Panc1 (cell line): Measurements from ENCODE around the gene VPS18. TPM values are rescaled to one million over a fixed set of nuclear protein-coding genes. Genes with fewer than 3 reads are reported as not detected.
A peak's percentile ranks its signal among the peaks of the same experiment; 100 is the strongest.

ENCODE experiments used
- ATAC-seq: fragments of 200-7000 bp; cut with Tn5 transposase; 2 replicates; pipeline ENCODE4 v1.9.1; 2020; ENCODE audit warnings: mild to moderate bottlenecking, moderate library complexity
- BruUV-seq: library from RNA; stranded (reverse); fragments of 400-500 nt; replicated peaks from 2 replicates; lab custom pipeline; 2021; lab: Mats Ljungman, UMichigan
- CTCF ChIA-PET: fragments of 300-600 bp; sonication (Branson Sonifier 250); formaldehyde crosslinking; loops from one replicate; lab custom pipeline; 2022; ENCODE audit warnings: antibody characterized with exemption; lab: Charles Lee
- POLR2A ChIA-PET: fragments of 300-600 bp; sonication (Branson Sonifier 250); formaldehyde crosslinking; loops from one replicate; lab custom pipeline; 2022; ENCODE audit warnings: antibody characterized with exemption; lab: Charles Lee
- DNase-seq: peaks from one replicate; pipeline ENCODE4 v3.0.0-alpha.2; 2010; ENCODE audit warnings: low read depth, low spot score
- H3K27ac ChIP-seq: 2 replicates; pipeline ENCODE4 v1.5.1; 2011; ENCODE audit warnings: mild to moderate bottlenecking, low read length, inconsistent platforms
- H3K27me3 ChIP-seq: fragments of 200-500 bp; sonication (Bioruptor generic); 2 replicates; pipeline ENCODE4 v1.6.0; 2014; ENCODE audit warnings: low read length, inconsistent platforms; ENCODE audit not compliant: control insufficient read depth, insufficient read depth
- H3K36me3 ChIP-seq: fragments of 200-500 bp; sonication (Bioruptor generic); 2 replicates; pipeline ENCODE4 v1.5.1; 2014; ENCODE audit warnings: inconsistent platforms, mild to moderate bottlenecking, low read length, moderate library complexity; ENCODE audit not compliant: control insufficient read depth, insufficient read depth
- H3K4me1 ChIP-seq: 2 replicates; pipeline ENCODE4 v1.5.1; 2011; ENCODE audit warnings: inconsistent platforms, mild to moderate bottlenecking, low read length, moderate library complexity; ENCODE audit not compliant: control insufficient read depth, insufficient read depth
- H3K4me3 ChIP-seq, 2 experiments: 2 replicates each; pipeline ENCODE4 v1.5.1; 2011 to 2012; ENCODE audit warnings: low read depth in 2 of 2, low read length in 2 of 2, mild to moderate bottlenecking in 2 of 2, inconsistent platforms in 1 of 2, moderate library complexity in 1 of 2
- H3K9me3 ChIP-seq: fragments of 200-500 bp; sonication (Bioruptor generic); 2 replicates; pipeline ENCODE4 v1.5.1; 2014; ENCODE audit warnings: low read depth, mild to moderate bottlenecking, inconsistent platforms, low read length, moderate library complexity; ENCODE audit not compliant: control insufficient read depth, insufficient read depth
- POLR2AphosphoS5 ChIP-seq: IDR thresholded peaks from 2 replicates; pipeline ENCODE4 v1.6.1; 2012; ENCODE audit warnings: mild to moderate bottlenecking, low read depth, low read length, moderate library complexity
- SIN3A ChIP-seq: IDR thresholded peaks from 2 replicates; pipeline ENCODE4 v1.6.1; 2012; ENCODE audit warnings: low read depth, mild to moderate bottlenecking, low read length, moderate library complexity, borderline replicate concordance; ENCODE audit not compliant: insufficient read depth
- TCF7L2 ChIP-seq: IDR thresholded peaks from 2 replicates; pipeline ENCODE4 v1.6.1; 2011; ENCODE audit warnings: mild to moderate bottlenecking, low read depth, low read length, inconsistent platforms
- in situ Hi-C: cut with HindIII; loops from 2 replicates; pipeline ENCODE4 v1.10.0; 2016; ENCODE audit warnings: low sequenced_read_pairs, low pct_unique_long_range_greater_than_20kb
- intact Hi-C: fragments of 100-400 bp; cut with micrococcal nuclease; formaldehyde crosslinking; loops from one replicate; pipeline ENCODE4 v1.10.0; 2022; ENCODE audit not compliant: unreplicated experiment
- total RNA-seq: library from RNA; stranded (reverse); gene quantifications from one replicate; pipeline ENCODE4 v1.2.1, GENCODE V29; 2021; ENCODE audit not compliant: unreplicated experiment
- TF ChIP-seq, protein P1 (sequence below), 2 experiments: IDR thresholded peaks; 2 replicates each; pipeline ENCODE4 v1.6.1; 2011 to 2012; ENCODE audit warnings: low read depth in 2 of 2, control low read depth in 1 of 2, low read length in 1 of 2, mild to moderate bottlenecking in 1 of 2, moderate library complexity in 1 of 2; ENCODE audit not compliant: insufficient read depth in 1 of 2
- TF ChIP-seq, protein P2 (sequence below): fragments of 450-650 bp; IDR thresholded peaks from 2 replicates; pipeline ENCODE4 v1.5.1; 2017; ENCODE audit warnings: mild to moderate bottlenecking

Gene VPS18
- total RNA-seq, 1 experiment from 2014 or later: 46.7 TPM

DNA sequence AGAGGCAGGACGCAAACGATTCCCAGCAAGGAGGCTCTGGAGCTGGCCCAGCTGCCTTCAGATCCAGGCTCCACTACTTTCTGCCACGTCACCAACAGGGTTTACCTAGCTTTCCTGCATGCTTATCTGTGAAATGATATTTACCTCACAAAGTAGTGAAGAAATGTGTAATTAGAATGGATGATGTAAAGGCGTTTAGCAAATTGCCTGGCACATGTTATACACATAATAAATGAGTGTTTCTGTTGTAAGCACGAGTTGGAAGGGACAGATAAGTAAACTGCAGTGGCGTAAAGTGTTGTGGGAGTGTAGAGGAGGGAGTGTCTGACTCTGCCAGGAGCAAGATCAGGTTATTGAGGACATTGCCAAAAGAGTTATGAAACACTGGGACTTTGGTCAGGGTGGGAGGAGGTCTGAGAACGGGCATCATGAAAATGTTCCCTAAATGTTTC is 55.5 kb downstream of the VPS18 start:
- in situ Hi-C loops: no loop called here
- ATAC-seq: no peak
- no peak for DNase-seq
- ChIA-PET POLR2A (interaction anchor here (0.7 kb wide), 2 partner anchors 47 to 249 kb away, joined by 3 to 9 read pairs; no protein-coding TSS in a partner anchor), CTCF (interaction anchor here (0.7 kb wide), 1 partner anchor 8 kb away, joined by 8 read pairs; no protein-coding TSS in a partner anchor)
- no peak for TF ChIP-seq POLR2AphosphoS5
- TF ChIP-seq, protein P1, sequence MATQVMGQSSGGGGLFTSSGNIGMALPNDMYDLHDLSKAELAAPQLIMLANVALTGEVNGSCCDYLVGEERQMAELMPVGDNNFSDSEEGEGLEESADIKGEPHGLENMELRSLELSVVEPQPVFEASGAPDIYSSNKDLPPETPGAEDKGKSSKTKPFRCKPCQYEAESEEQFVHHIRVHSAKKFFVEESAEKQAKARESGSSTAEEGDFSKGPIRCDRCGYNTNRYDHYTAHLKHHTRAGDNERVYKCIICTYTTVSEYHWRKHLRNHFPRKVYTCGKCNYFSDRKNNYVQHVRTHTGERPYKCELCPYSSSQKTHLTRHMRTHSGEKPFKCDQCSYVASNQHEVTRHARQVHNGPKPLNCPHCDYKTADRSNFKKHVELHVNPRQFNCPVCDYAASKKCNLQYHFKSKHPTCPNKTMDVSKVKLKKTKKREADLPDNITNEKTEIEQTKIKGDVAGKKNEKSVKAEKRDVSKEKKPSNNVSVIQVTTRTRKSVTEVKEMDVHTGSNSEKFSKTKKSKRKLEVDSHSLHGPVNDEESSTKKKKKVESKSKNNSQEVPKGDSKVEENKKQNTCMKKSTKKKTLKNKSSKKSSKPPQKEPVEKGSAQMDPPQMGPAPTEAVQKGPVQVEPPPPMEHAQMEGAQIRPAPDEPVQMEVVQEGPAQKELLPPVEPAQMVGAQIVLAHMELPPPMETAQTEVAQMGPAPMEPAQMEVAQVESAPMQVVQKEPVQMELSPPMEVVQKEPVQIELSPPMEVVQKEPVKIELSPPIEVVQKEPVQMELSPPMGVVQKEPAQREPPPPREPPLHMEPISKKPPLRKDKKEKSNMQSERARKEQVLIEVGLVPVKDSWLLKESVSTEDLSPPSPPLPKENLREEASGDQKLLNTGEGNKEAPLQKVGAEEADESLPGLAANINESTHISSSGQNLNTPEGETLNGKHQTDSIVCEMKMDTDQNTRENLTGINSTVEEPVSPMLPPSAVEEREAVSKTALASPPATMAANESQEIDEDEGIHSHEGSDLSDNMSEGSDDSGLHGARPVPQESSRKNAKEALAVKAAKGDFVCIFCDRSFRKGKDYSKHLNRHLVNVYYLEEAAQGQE (IDR thresholded peaks at IDR 0.05; ENCODE audit: insufficient read depth in 1 of 2, low read depth in 2 of 2, low read length in 1 of 2): no peak
- Histone ChIP-seq H3K27me3 (no peaks in the 10 kb centered on the region), H3K9me3 (no peaks in the 10 kb centered on the region), H3K27ac (no peak overlapping the region), H3K4me1 (peaks cover 10% of the 10 kb centered on the region), H3K36me3 (no peaks in the 10 kb centered on the region), H3K4me3 (no peak overlapping the region)
- intact Hi-C loops: loop anchor here (10.0 kb wide), 1 partner anchor 235 kb away; no protein-coding TSS in a partner anchor
- BruUV-seq: no TSS peak

DNA sequence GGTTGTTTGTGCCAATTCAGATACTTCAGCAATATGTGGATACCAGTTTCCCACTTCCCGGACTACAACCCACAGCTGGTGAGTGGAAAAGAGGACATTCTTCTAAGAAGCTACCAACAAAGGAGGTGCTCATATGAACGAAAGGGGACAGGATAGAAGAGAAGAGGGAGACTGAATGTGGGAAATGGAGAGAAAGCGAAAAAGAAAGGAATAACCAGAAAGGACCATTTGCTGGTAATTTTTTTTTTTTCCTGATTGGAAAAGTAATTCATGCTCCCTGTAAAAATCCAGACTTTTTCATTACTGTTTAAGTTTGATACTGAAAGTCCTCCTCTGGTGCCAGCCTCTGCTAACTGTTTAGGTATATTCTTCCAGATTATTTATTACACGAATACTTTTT is 57.5 kb downstream of the VPS18 start:
- POLR2A ChIA-PET: interaction anchor here (0.8 kb wide), 1 partner anchor 175 kb away, joined by 13 read pairs; no protein-coding TSS in a partner anchor
- intact Hi-C loops: no loop called here

More for the DNA sequence above, 57.5 kb downstream of the VPS18 start:
- TF ChIP-seq, protein P2, sequence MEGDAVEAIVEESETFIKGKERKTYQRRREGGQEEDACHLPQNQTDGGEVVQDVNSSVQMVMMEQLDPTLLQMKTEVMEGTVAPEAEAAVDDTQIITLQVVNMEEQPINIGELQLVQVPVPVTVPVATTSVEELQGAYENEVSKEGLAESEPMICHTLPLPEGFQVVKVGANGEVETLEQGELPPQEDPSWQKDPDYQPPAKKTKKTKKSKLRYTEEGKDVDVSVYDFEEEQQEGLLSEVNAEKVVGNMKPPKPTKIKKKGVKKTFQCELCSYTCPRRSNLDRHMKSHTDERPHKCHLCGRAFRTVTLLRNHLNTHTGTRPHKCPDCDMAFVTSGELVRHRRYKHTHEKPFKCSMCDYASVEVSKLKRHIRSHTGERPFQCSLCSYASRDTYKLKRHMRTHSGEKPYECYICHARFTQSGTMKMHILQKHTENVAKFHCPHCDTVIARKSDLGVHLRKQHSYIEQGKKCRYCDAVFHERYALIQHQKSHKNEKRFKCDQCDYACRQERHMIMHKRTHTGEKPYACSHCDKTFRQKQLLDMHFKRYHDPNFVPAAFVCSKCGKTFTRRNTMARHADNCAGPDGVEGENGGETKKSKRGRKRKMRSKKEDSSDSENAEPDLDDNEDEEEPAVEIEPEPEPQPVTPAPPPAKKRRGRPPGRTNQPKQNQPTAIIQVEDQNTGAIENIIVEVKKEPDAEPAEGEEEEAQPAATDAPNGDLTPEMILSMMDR: no peak
- TF ChIP-seq SIN3A (no peak), TCF7L2 (no peak), POLR2AphosphoS5 (no peak)
- TF ChIP-seq, protein P1 (IDR thresholded peaks at IDR 0.05; ENCODE audit: insufficient read depth in 1 of 2, low read depth in 2 of 2, low read length in 1 of 2): no peak
- Histone ChIP-seq H3K36me3 (peaks cover 2% of the 10 kb centered on the region; the same call in 1 of the 2 replicates), H3K4me1 (peaks cover 10% of the 10 kb centered on the region), H3K27ac (peak overlapping the region; percentile 92; the same call in 1 of the 2 replicates), H3K27me3 (no peaks in the 10 kb centered on the region), H3K9me3 (no peaks in the 10 kb centered on the region), H3K4me3 (peak overlapping the region in 1 of 2 experiments; percentile 98; a peak in 2 of 4 replicates)
- in situ Hi-C loops: no loop called here
- TSS peak; percentile 98 for BruUV-seq
- ATAC-seq (no peak), DNase-seq (no peak)
- CTCF ChIA-PET: no interaction called here
